ENCODE data around the gene HOXB6.

HOXB6 gene

GRCh38 chr17:48609759-48610281 lies 5.0 kb upstream of the HOXB6 start:
- DNase-seq (ENCODE audit: low spot score) = no peak

GRCh38 chr17:48609033-48609432 lies 4.2 kb upstream of the HOXB6 start:
- no peak for DNase-seq (ENCODE audit: low spot score)

GRCh38 chr17:48608494-48608834 lies 3.7 kb upstream of the HOXB6 start:
- no peak for DNase-seq (ENCODE audit: low spot score)

- DNase-seq (ENCODE audit: low spot score) = no peak
These were observed 2.3 kb upstream of the HOXB6 start for GRCh38 chr17:48606892-48607614.

GRCh38 chr17:48605991-48606891 lies 1.5 kb upstream of the HOXB6 start:
- no peak for DNase-seq (ENCODE audit: low spot score)

GRCh38 chr17:48605409-48605919 lies 678 bp upstream of the HOXB6 start:
- DNase-seq (ENCODE audit: low spot score) = no peak

GRCh38 chr17:48603959-48604769 lies 622 bp downstream of the HOXB6 start:
- DNase-seq (ENCODE audit: low spot score) = no peak

GRCh38 chr17:48601539-48602425 lies 3.0 kb downstream of the HOXB6 start:
- DNase-seq (ENCODE audit: low spot score) = no peak

- DNase-seq (ENCODE audit: low spot score) = no peak
These were observed 3.6 kb downstream of the HOXB6 start for GRCh38 chr17:48601207-48601538.

- DNase-seq (ENCODE audit: low spot score) = no peak
These were observed 4.3 kb downstream of the HOXB6 start for GRCh38 chr17:48600244-48601098.

GRCh38 chr17:48599354-48599753 lies 5.4 kb downstream of the HOXB6 start:
- no peak for DNase-seq (ENCODE audit: low spot score)

- DNase-seq (ENCODE audit: low spot score) = no peak
These were observed 6.0 kb downstream of the HOXB6 start for GRCh38 chr17:48598736-48599135.

GRCh38 chr17:48597778-48598631 lies 6.8 kb downstream of the HOXB6 start:
- DNase-seq (ENCODE audit: low spot score) = peak; percentile 86

GRCh38 chr17:48597528-48597777 lies 7.3 kb downstream of the HOXB6 start:
- no peak for DNase-seq (ENCODE audit: low spot score)

- peak; percentile 81 for DNase-seq (ENCODE audit: low spot score)
These were observed 7.9 kb downstream of the HOXB6 start for GRCh38 chr17:48596735-48597527.

GRCh38 chr17:48596000-48596734 lies 8.6 kb downstream of the HOXB6 start:
- no peak for DNase-seq (ENCODE audit: low spot score)

- DNase-seq (ENCODE audit: low spot score) = no peak
These were observed 9.3 kb downstream of the HOXB6 start for GRCh38 chr17:48595278-48595999.

Measured in AG08396 (cell line).